Measurements from ENCODE around the gene LRRC73. TPM values are rescaled to one million over a fixed set of nuclear protein-coding genes. Genes with fewer than 3 reads are reported as not detected.

The LRRC73 gene
- total RNA-seq, 1 donor from 2014 or later = not detected

- no peaks in the 10 kb centered on the region for H3K27me3 ChIP-seq
- no peak overlapping the region for H3K27ac ChIP-seq
- H3K36me3 ChIP-seq = peaks cover 27 to 48% of the 10 kb centered on the region in 2 donors
These were observed 12.5 kb downstream of the LRRC73 start for GRCh38 chr6:43497689-43498088.

GRCh38 chr6:43497129-43497396, 13.1 kb downstream of the LRRC73 start:
- peaks cover 22 to 42% of the 10 kb centered on the region in 2 donors for H3K36me3 ChIP-seq
- no peak for TF ChIP-seq CTCF (IDR thresholded peaks at IDR 0.05)
- H3K27ac ChIP-seq = peak overlapping the region in 1 of 2 donors; percentile 17
- peaks cover 7 to 26% of the 10 kb centered on the region in 2 donors for H3K4me1 ChIP-seq
- no peaks in the 10 kb centered on the region for H3K9me3 ChIP-seq
- no peak overlapping the region for H3K4me3 ChIP-seq
- intact Hi-C loops (cut with DNase I) = loop anchor here (2.0 kb wide), 1 partner anchor 42 kb away; the partner anchor contains the start of gene DLK2
- DNase-seq (ENCODE audit: low spot score in 2 of 2) = no peak
- H3K27me3 ChIP-seq = no peaks in the 10 kb centered on the region

More at GRCh38 chr6:43497689-43498088, 12.5 kb downstream of the LRRC73 start:
- no peak for TF ChIP-seq CTCF (IDR thresholded peaks at IDR 0.05)
- intact Hi-C loops (cut with DNase I) = loop anchor here (2.0 kb wide), 1 partner anchor 43 kb away; the partner anchor contains the start of gene DLK2
- no peaks in the 10 kb centered on the region for H3K9me3 ChIP-seq
- no peak overlapping the region for H3K4me3 ChIP-seq
- H3K4me1 ChIP-seq = peaks cover 7 to 20% of the 10 kb centered on the region in 2 donors
- DNase-seq (ENCODE audit: low spot score in 2 of 2) = no peak

GRCh38 chr6:43496370-43497128, 13.6 kb downstream of the LRRC73 start:
- H3K27me3 ChIP-seq = no peaks in the 10 kb centered on the region
- H3K27ac ChIP-seq = peak overlapping the region; percentile 17
- intact Hi-C loops (cut with DNase I) = loop anchor here (2.0 kb wide), 1 partner anchor 42 kb away; the partner anchor contains the start of gene DLK2
- TF ChIP-seq CTCF (IDR thresholded peaks at IDR 0.05) = peak; percentile 49 to 65 (median 61)
- DNase-seq (ENCODE audit: low spot score in 2 of 2) = no peak
- peak overlapping the region in 1 of 2 donors; percentile 17 for H3K4me3 ChIP-seq
- no peaks in the 10 kb centered on the region for H3K9me3 ChIP-seq
- H3K36me3 ChIP-seq = peaks cover 21 to 39% of the 10 kb centered on the region in 2 donors
- peaks cover 7 to 30% of the 10 kb centered on the region in 2 donors for H3K4me1 ChIP-seq

GRCh38 chr6:43495409-43495941, 14.7 kb downstream of the LRRC73 start:
- Histone ChIP-seq H3K27ac (peak overlapping the region in 1 of 2 donors; percentile 17), H3K9me3 (no peaks in the 10 kb centered on the region), H3K4me3 (no peak overlapping the region), H3K36me3 (peaks cover 11 to 29% of the 10 kb centered on the region in 2 donors), H3K4me1 (peaks cover 7 to 30% of the 10 kb centered on the region in 2 donors), H3K27me3 (no peaks in the 10 kb centered on the region)
- no peak for DNase-seq (ENCODE audit: low spot score in 2 of 2)
- intact Hi-C loops (cut with DNase I) = no loop called here
- no peak for TF ChIP-seq CTCF (IDR thresholded peaks at IDR 0.05)

GRCh38 chr6:43494766-43495165, 15.4 kb downstream of the LRRC73 start:
- Histone ChIP-seq H3K4me1 (peaks cover 7 to 30% of the 10 kb centered on the region in 2 donors), H3K27ac (no peak overlapping the region), H3K9me3 (no peaks in the 10 kb centered on the region), H3K36me3 (peaks cover 6 to 21% of the 10 kb centered on the region in 2 donors), H3K27me3 (no peaks in the 10 kb centered on the region), H3K4me3 (no peak overlapping the region)
- no peak for TF ChIP-seq CTCF (IDR thresholded peaks at IDR 0.05)
- intact Hi-C loops (cut with DNase I) = no loop called here
- DNase-seq (ENCODE audit: low spot score in 2 of 2) = no peak
